ENCODE measurements around the gene DHX38.

Gene DHX38

GRCh38 chr16:72123426-72123825 lies 29.8 kb downstream of the DHX38 start:
- DNase-seq: no peak

- DNase-seq: no peak
These were observed 30.5 kb downstream of the DHX38 start for GRCh38 chr16:72124148-72124547.

- DNase-seq: peak; percentile 53
These were observed 31.4 kb downstream of the DHX38 start for GRCh38 chr16:72124761-72125634.

- DNase-seq: no peak
These were observed 32.2 kb downstream of the DHX38 start for GRCh38 chr16:72125635-72126428.

GRCh38 chr16:72126429-72126765 lies 32.8 kb downstream of the DHX38 start:
- DNase-seq: no peak

GRCh38 chr16:72128701-72129100 lies 35.1 kb downstream of the DHX38 start:
- DNase-seq: no peak

- DNase-seq: no peak
These were observed 36.5 kb downstream of the DHX38 start for GRCh38 chr16:72129976-72130656.

- DNase-seq: no peak
These were observed 37.4 kb downstream of the DHX38 start for GRCh38 chr16:72131036-72131435.

GRCh38 chr16:72132726-72133125 lies 39.1 kb downstream of the DHX38 start:
- no peak for DNase-seq

- no peak for DNase-seq
These were observed 40.9 kb downstream of the DHX38 start for GRCh38 chr16:72134507-72134906.

- no peak for DNase-seq
These were observed 43.9 kb downstream of the DHX38 start for GRCh38 chr16:72137380-72138063.

- DNase-seq: no peak
These were observed 44.5 kb downstream of the DHX38 start for GRCh38 chr16:72138064-72138572.

GRCh38 chr16:72139908-72140307 lies 46.3 kb downstream of the DHX38 start:
- no peak for DNase-seq

GRCh38 chr16:72142476-72142875 lies 48.8 kb downstream of the DHX38 start:
- DNase-seq: no peak

- no peak for DNase-seq
These were observed 56.2 kb downstream of the DHX38 start for GRCh38 chr16:72149676-72150464.

- DNase-seq: no peak
These were observed 65.7 kb downstream of the DHX38 start for GRCh38 chr16:72159386-72159785.

- DNase-seq: no peak
These were observed 66.2 kb downstream of the DHX38 start for GRCh38 chr16:72159801-72160200.

- DNase-seq: no peak
These were observed 68.6 kb downstream of the DHX38 start for GRCh38 chr16:72162105-72162692.
